NCI-H2227 (cell line): Measurements from ENCODE around the gene INTS1.
"Not testable (repeated sequence)": the region's sequence is repeated elsewhere in the genome, so short reads cannot be mapped to it uniquely, and the experiment has no call there.

ENCODE experiments used
- DNase-seq: peaks from one replicate; lab custom pipeline; 2025; ENCODE audit not compliant: unreplicated experiment; lab: John Stamatoyannopoulos, UW

Gene INTS1

DNA sequence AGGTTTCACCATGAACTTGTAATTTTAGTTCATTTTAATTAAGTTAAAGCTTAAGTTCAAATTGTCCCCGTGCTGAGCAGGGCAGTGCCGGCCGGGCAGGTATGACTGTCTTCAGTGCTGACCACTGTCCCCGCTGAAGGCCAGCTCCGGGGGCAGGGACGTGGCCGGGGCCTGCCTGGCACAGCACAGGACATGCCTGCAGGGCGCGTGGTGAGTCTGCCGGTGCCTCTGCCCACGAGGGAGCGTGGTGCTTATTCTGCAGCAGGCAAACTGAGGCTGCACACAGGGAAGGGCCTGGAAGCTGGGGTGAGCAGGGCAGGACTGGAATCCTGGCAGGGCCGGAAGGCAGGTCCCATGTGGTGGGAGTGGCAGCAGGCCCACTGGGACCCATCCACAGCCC, 54.7 kb downstream of the INTS1 start:
- no peak for DNase-seq

DNA sequence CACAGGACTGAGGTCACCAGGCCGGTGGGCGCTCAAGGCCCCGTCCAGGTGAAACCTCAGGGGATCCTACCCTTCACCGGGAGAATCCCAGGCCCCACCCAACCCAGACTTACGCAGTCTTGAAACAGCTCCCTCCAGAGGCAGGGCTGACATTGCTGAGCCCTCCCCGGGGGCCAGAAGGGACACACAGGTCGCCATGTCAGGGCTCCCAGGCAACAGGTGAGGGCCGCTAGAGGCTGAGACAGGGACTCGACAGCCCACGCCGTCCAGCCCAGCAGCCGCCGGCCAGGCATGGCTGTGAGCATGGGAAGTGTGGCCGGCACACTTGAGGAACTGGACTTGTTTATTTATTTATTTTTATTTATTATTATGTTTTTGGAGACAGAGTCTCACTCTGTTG, 55.2 kb downstream of the INTS1 start:
- DNase-seq, result no peak

DNA sequence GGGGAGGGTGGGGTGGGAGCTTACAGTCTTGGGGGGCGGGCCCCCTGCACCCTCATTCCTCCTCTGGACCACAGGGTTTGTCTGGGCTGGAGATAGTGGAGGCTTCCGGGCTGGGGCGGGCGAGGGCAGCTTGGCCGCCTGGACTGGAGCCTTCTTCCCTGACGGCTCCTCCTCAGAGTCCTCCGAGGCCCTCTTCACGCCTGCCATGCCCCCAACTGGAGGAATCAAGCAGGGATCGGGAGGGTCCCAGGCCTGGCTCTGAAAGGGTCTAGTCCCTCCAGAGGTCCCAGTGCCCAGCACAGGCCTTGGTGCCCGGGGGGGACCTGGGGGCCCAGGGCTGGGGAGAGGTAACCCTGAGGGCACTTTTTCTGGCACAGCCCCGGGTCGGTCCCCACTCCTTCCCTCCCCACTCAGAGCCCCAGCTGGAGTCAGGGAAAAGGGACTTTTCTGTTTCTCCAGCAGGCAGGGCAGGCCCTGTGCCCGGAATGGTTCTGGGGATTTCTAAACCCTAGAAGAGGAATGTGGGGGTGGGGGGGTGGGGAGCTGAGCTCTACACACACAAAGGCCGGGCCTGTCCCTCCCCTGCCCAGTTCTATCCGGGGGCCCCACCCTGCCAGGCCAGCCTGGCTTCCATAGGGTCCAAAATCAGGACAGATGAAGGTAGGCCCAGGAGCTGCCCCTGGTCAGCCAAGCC, 56.5 kb downstream of the INTS1 start:
- no peak for DNase-seq

DNA sequence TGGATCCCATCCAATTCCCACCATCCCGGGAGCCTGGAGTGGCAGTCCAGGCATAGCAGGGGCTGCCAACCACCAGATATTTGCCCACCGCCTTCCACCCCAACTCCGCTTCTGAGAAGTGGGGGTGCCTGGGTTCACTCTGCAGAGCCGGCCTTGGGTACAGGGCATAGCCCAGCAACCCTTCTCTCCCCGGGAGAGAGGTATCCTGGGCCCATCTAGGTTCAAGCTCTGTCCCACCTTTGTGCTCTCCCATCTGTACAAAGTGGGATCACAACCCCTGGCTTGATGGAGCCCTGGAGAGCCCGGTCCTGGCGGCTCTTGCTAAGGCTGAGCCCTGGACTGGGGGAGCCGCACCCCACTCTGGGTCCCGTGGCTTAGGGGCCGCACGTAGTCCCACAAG, 57.1 kb downstream of the INTS1 start:
- no peak for DNase-seq

DNA sequence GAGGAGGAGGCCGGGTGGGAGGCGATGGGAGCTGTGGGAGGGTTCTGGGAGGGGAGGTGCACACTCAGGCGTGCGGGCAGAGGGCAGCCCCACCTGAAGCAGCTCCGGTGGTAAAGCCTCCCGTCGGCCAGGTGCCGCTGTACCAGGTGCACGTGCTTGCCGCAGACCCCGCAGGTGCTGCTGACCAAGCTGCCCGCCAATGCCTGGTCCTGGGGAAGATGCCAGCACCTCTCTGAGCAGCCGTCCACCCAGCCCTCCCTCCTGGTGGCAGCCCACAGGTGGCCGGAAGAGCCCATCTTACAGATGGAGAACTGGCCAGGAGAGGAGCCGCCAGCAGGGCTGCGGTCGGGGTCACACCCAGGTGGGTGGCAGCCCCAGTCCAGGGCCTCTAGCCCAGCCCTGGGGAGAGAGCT, 57.6 kb downstream of the INTS1 start:
- no peak for DNase-seq

DNA sequence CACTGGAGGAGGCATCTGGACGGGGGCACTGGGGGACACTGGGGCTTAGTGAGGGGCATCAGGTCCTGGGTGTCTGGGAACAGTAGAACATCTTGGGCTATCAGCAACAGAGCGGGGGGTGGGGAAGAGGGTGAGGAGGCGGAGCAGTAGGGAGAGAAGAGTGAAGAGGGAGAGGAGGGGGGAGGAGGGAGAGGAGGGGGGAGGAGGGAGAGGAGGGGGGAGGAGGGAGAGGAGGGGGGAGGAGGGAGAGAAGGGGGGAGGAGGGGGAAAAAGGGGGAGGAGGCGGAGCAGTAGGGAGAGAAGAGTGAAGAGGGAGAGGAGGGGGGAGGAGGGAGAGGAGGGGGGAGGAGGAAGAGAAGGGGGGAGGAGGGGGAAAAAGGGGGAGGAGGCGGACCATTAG, 58.2 kb downstream of the INTS1 start:
- DNase-seq, result not testable (repeated sequence)

DNA sequence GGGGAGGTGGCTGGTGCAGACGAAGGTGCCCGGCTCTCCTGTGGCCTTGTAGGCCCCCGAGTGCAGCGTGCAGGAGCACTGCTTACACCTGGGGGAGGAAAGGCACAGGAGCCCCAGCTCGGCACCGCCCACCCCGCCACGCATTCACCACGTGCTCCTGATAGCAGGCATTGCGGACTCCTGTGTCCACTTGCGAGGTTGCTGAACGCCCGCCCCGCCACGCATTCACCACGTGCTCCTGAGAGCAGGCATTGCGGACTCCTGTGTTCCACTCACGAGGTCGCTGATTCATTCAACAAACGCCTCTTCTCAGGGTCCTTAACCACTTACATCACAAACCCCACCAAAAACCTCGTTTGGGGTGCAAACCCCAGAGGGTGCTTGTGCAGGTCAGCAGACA, 58.8 kb downstream of the INTS1 start:
- DNase-seq, result no peak

DNA sequence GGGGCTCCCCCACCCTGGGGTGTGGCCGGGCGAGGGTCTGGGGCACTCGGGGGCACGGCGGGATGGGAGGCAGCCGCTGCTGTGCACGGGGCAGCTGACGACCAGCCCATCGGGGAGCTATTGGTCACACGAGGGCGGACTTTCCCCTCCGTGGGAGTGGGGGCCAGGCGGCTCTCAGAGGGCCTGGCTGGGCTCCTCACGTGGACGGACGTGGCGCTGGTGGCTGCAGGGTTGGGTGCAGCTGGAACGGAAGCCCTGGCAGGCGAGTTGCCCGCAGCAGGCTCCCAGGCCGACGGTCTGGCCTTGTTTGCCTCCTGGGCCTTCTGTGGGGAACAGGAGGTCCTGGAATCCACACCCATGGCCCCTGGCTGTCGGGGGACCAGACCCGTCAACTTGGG, 59.3 kb downstream of the INTS1 start:
- no peak for DNase-seq

DNA sequence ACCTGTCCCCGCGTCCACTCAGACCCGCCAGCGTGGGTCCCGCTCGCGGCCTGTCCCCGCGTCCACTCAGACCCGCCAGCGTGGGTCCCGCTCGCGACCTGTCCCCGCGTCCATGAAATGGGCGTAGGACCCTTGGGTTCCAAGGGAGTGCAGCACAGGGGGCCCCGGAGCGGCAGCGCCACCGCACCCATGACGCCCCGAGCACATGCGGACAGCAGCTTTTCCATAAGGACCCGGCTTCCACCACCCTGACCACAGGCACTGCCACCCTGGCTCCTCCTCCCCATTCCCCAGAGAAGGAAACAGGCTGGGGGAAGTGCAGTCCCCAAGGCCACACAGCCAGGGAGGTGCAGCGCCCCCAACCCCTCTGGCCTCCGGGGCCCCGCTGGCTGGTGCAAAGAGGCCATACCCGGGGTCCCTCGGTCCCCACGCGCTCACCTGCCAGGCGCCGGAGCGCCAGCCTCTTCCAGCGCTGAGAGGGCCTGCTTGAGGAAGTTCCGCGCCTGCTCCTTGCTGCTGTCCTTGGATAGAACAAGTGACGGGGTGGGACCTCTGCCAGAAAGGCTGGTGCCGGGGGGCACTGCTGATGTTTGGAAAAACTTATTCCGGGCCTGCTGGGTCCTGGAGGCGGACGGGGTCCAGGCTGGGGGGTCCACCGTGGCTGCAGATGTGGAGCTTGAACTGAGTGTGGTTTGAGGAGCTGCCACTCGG, 59.8 kb downstream of the INTS1 start:
- no peak for DNase-seq

DNA sequence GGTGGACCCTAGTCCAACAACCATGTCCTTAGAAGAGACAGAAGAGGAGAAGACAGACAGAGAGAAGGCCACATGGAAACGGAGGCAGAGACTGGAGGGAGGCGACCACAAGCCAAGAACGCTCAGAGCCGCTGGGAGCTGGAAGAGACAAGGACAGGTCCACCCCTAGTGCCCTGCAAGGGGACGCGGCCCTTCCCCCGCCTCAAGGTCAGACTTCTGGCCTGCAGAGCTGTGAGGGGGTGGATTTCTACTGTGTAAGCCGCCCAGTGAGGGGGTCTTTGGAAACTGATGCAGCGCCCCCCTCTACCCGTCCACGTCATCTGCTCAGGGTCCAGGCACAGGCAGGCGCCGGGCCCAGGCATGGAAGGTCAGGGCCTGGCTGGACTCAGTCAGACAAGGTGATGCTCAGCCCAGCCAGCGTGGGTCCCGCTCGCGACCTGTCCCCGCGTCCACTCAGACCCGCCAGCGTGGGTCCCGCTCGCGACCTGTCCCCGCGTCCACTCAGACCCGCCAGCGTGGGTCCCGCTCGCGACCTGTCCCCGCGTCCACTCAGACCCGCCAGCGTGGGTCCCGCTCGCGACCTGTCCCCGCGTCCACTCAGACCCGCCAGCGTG, 60.5 kb downstream of the INTS1 start:
- DNase-seq, result not testable (repeated sequence)

DNA sequence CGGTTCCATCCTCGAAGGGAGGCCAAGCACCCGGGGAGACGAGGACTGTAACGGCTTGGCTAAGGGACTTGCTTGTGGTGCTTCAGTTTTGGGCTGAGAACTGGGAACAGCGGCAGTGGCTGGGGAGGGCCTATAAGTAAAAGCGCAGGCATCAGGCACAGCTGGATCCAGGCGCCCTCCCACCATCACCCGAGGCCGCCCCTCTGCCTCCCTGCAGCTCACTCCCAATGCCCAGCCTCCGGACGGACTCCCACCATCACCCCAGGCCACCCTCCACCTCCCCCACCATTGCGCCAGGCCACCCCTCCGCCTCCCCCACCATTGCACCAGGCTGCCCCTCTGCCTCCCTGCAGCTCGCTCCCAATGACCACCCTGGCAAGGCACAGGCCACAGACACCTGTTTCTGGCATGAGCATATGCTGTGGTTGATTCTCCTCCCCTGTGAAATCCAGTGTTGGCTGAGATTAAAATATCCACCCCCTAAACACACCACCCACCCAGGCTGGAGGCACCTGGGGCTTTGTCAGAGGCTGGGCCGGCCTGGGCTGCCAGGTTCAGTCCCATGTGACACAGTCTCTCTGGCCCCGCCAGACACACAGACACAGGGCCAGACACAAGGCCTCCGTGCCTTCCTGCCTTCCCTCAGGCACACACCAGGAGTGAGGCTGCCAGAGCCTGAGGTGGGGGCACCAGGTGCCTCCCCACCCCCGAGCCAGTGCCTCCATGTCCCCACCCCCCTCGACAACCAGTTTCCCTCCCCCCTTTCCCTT, 61.6 kb downstream of the INTS1 start:
- DNase-seq, result no peak

DNA sequence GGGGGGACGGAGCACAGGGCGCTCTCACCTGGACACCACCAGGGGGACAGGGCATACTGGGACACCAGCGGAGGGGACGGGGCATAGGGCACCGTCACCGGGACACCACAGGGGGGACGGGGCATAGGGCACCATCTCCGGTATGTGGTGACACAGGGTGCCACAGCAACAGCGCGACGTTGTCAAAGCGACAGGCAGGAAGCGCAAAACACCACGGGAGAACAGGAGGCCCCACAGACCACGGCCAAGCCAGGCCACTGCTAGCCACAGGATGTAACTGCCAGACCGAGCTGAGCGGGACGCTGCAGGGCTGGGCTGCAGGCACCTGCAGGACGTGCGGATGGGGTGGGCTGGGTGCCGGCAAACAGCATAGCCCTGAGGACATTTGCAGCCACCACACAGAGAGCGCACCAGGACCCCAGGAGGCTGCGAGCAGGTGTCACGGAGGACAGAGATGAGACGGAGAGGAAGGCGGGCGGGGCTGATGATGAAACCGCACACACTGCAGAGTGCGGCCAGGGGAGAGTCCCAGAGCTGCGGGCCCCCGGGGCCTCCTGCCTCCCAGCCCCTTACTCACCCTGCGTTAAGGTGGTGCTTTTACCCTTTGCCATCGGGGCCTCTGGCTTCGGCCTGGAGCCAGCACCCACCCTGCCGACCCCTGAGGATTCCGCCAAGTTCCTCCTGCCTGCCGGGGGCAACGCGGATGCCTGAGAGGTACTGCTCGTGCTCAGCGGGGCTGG, 62.4 kb downstream of the INTS1 start:
- DNase-seq, result no peak

DNA sequence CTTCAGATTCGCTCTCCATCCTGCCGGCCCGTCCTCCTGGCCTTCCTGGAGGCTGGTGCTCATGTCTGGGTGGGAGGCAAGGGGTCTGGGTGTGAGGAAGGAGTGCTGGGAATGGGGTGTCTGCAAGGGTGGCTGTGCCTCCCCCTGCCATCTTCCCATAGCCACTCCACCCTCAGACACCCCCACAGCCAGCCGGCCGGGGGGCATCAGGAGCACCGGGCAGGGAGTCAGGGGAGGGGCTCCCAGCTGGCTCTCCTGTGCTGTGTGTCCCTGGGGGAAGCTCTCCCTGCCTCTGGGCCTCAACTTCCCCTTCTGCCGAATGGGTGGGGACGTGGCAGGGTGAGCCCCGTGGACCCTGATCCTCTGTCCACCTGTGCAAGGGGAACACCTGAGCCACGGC, 63.6 kb downstream of the INTS1 start:
- DNase-seq, result no peak

DNA sequence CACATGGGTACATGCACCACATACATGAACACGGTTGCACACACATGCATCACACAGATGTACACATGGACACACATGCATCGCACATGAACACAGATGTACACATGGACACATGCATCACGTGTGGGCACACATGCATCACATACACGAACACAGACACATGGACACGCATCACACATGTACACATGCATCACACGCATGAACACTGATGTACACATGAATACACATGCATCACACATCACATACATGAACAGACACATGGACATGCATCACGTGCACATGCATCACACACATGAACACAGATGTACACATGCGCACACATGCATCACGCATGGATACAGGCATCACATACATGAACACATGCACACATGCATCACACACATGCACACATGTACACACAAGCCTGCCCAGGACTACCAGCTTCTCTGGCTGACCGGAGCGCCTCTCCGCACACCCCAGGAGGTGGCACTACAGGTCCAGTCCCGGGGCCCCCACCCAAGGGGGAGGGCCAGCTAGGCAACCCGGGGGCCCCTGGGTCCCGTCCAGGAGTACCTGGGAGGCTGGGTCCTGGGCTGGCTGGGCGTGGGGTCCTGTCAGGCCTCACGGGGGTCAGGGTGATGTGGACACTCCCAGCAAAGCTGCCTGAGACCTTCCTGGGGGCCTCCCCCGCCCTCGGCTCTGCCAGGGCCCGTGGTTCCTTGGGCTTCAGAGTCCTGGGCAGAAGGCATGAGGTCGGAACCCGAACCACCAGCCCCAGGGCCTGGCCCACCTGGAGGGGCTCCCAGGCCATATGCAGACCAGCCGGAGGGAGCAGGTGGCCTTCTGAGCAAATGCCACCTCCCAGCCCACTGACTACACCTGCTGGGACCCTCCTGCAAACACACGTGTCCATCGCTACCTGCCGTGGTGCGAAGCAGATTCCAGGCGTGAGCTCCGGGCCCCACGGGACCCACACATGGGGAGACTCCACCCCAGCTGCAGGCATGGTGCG, 64.5 kb downstream of the INTS1 start:
- DNase-seq, result no peak

DNA sequence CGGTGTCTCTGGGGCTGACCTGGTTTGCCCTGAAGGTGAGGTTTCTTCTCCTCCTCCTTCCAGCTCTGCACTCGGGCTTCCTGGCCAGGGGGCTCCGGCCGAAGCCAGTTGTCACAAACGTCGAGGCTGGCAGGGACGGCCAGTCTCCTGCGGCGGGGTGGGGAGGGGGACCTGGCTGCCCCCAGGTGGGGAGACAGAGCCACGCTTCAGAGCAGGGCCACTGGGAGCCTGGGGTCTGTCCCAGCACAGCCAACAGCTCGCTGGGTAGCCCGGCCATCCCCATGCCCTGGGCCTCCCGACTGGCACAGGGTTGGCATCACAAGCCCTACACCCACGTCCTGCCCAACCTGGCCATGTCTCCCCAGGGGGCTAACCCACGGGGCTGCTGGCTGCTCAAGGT, 65.4 kb downstream of the INTS1 start:
- DNase-seq, result no peak

DNA sequence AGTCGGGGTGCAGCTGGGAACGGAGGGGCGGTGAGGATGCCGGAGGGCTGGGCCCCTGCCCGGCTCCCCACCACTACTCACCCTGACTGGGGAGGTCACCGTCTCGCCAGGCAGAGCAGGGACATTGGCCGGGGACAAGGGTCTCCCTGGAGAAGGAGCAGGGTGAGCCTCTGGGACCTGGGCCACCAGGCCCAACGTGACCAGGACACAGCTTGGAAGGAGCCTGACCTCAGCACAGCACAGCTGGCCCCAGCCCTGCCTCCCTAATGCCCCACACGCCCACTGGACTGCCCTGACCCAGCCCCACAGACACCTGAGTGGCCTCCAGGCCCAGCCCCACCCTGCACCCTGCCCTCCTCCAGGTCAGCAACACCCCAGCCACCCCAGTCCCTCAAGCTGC, 66.0 kb downstream of the INTS1 start:
- DNase-seq, result no peak

DNA sequence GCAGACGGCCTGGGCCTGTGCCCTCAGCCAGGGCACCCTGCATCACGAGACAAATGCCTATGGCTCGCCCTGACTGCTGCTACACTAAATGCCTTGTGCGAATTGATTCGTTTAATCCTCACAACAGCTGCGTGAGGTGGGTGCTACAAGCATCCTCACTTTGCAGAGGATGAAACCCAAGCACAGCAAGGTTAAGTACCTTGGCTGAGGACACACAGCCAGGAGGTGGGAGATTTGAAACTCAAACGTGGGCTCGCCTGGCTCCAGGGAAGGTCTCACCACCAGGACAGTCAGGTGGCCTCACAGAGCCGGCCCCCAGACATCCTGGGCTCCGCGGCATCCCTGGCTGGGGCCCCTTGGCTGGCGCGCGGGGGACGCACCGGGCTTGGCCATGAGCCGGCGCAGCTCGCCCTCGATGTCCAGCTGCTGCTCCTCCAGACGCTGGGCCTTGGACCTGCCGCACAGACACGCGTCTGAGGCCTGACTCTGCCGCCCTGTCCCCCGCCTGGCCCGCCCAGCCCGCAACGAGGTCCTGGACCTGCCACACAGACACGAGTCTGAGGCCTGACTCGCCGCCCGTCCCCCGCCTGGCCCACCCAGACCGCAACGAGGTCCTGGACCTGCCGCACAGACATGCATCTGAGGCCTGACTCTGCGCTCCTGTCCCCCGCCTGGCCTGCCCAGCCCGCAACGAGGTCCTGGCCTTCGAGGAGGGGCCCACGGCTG, 66.9 kb downstream of the INTS1 start:
- no peak for DNase-seq

DNA sequence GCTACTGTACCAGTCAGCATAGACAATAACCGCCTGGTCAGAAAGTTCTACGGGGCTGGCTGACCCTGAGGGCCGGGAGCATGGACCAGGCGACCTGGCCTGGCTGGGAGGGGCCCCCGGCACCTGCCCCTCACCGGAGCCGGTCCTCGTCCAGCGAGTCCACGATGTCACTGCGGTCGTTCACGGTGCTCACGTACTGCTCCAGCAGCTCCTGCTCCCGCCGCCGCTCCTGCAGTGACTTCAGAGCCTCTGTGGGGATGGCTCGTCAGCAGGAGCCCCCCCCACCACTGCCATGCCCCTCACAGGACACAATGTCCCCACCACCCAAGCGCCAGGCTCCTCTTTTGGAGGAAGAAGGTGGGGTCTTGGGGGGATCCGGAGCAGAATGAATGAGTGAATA, 67.6 kb downstream of the INTS1 start:
- DNase-seq, result no peak
